Neural cell (in vitro differentiated cells): Measurements from ENCODE around the gene TMEM245. TPM values are rescaled to one million over a fixed set of nuclear protein-coding genes. Genes with fewer than 3 reads are reported as not detected.

Experiments used
- H2AFZ ChIP-seq: fragments of 200-600, 300-800 bp; sonication (generic), shearing (Covaris generic); 2 replicates; pipeline ENCODE4 v1.6.0; 2014; ENCODE audit warnings: low read depth, mild to moderate bottlenecking, antibody characterized with exemption, low read length, moderate library complexity
- H3F3A ChIP-seq: fragments of 200-600 bp; shearing (Covaris generic); 2 replicates; pipeline ENCODE4 v1.6.1; 2016; ENCODE audit warnings: mild to moderate bottlenecking, moderate library complexity, mixed read lengths, antibody characterized with exemption, low read length; ENCODE audit not compliant: insufficient read depth, poor library complexity, severe bottlenecking
- H3K27ac ChIP-seq: fragments of 200-600, 300-800 bp; sonication (generic), shearing (Covaris generic); 2 replicates; pipeline ENCODE4 v1.5.1; 2014; ENCODE audit warnings: mild to moderate bottlenecking, low read length, moderate library complexity
- H3K27me3 ChIP-seq: fragments of 300-800, 200-600 bp; sonication (generic), shearing (Covaris generic); 2 replicates; pipeline ENCODE4 v1.6.0; 2014; ENCODE audit warnings: mild to moderate bottlenecking, low read depth, low read length, moderate library complexity; ENCODE audit not compliant: insufficient read depth
- H3K36me3 ChIP-seq: fragments of 300-800, 200-600 bp; sonication (generic), shearing (Covaris generic); 2 replicates; pipeline ENCODE4 v1.5.1; 2014; ENCODE audit warnings: mild to moderate bottlenecking, antibody characterized with exemption, low read length, moderate library complexity; ENCODE audit not compliant: insufficient read depth
- H3K4me2 ChIP-seq: fragments of 300-800, 200-600 bp; sonication (generic), shearing (Covaris generic); 2 replicates; pipeline ENCODE4 v1.6.0; 2014; ENCODE audit warnings: mild to moderate bottlenecking, low read length
- H3K4me3 ChIP-seq: fragments of 300-800, 200-600 bp; sonication (generic), shearing (Covaris generic); 2 replicates; pipeline ENCODE4 v1.5.1; 2014; ENCODE audit warnings: mild to moderate bottlenecking, low read length, moderate library complexity
- H3K79me2 ChIP-seq: fragments of 200-600 bp; shearing (Covaris generic); replicated peaks from 2 replicates; pipeline ENCODE4 v1.6.0; 2014; ENCODE audit warnings: mild to moderate bottlenecking, low read length, moderate library complexity; ENCODE audit not compliant: insufficient read depth
- H3K9ac ChIP-seq: fragments of 300-800, 200-600 bp; sonication (generic), shearing (Covaris generic); 2 replicates; pipeline ENCODE4 v1.6.1; 2016; ENCODE audit warnings: mild to moderate bottlenecking, low read length, mixed read lengths
- H3K9me2 ChIP-seq: fragments of 200-600 bp; shearing (Covaris generic); 2 replicates; pipeline ENCODE4 v1.6.1; 2016; ENCODE audit warnings: mild to moderate bottlenecking, low read length, mixed read lengths; ENCODE audit not compliant: insufficient read depth
- H3K9me3 ChIP-seq: fragments of 200-600, 300-800 bp; sonication (generic), shearing (Covaris generic); 2 replicates; pipeline ENCODE4 v1.6.1; 2016; ENCODE audit warnings: mild to moderate bottlenecking, mixed run types, low read length, moderate library complexity, mixed read lengths
- H4K20me1 ChIP-seq: fragments of 200-600 bp; shearing (Covaris generic); 2 replicates; pipeline ENCODE4 v1.6.1; 2016; ENCODE audit warnings: mild to moderate bottlenecking, mixed run types; ENCODE audit not compliant: insufficient read depth
- EP300 ChIP-seq: fragments of 450-650 bp; conservative IDR thresholded peaks from 2 replicates; pipeline ENCODE4 v1.6.1; 2014; ENCODE audit warnings: antibody characterized with exemption, mild to moderate bottlenecking, moderate library complexity; ENCODE audit not compliant: poor library complexity, severe bottlenecking
- EZH2 ChIP-seq: fragments of 200-600, 300-800 bp; shearing (Covaris generic), sonication (generic); IDR thresholded peaks from 2 replicates; pipeline ENCODE4 v1.6.1; 2014; ENCODE audit warnings: antibody characterized with exemption, low read length, borderline replicate concordance, mild to moderate bottlenecking; ENCODE audit not compliant: insufficient read depth, poor library complexity, severe bottlenecking
- MXI1 ChIP-seq: fragments of 450-650 bp; conservative IDR thresholded peaks from 2 replicates; pipeline ENCODE4 v1.6.1; 2014; ENCODE audit warnings: antibody characterized with exemption, mild to moderate bottlenecking; ENCODE audit not compliant: poor library complexity, severe bottlenecking
- POLR2AphosphoS5 ChIP-seq: IDR thresholded peaks from 2 replicates; pipeline ENCODE4 v1.6.1; 2012
- RAD21 ChIP-seq: fragments of 450-650 bp; conservative IDR thresholded peaks from 2 replicates; pipeline ENCODE4 v1.6.1; 2014; ENCODE audit warnings: antibody characterized with exemption, mild to moderate bottlenecking, moderate library complexity
- SMC3 ChIP-seq: fragments of 450-650 bp; conservative IDR thresholded peaks from 2 replicates; pipeline ENCODE4 v1.6.1; 2014; ENCODE audit warnings: antibody characterized with exemption, mild to moderate bottlenecking, moderate library complexity; ENCODE audit not compliant: poor library complexity
- TAF1 ChIP-seq: IDR thresholded peaks from 2 replicates; pipeline ENCODE4 v1.6.1; 2012; ENCODE audit warnings: low read depth
- polyA plus RNA-seq: library from polyadenylated mRNA; depleted of rRNA; stranded (reverse); fragments of >200 nt; gene quantifications from 2 replicates; pipeline ENCODE4 v1.2.3, GENCODE V29; 2014
- TF ChIP-seq, protein P1 (sequence below): IDR thresholded peaks from 2 replicates; pipeline ENCODE4 v1.6.1; 2012; ENCODE audit warnings: borderline replicate concordance
- TF ChIP-seq, protein P2 (sequence below): fragments of 450-650 bp; IDR thresholded peaks from 2 replicates; pipeline ENCODE4 v1.5.1; 2014; ENCODE audit warnings: antibody characterized with exemption, mild to moderate bottlenecking, moderate library complexity; ENCODE audit not compliant: poor library complexity, severe bottlenecking

The TMEM245 gene
- polyA plus RNA-seq, 1 donor from 2014 or later = 32.1 TPM

DNA sequence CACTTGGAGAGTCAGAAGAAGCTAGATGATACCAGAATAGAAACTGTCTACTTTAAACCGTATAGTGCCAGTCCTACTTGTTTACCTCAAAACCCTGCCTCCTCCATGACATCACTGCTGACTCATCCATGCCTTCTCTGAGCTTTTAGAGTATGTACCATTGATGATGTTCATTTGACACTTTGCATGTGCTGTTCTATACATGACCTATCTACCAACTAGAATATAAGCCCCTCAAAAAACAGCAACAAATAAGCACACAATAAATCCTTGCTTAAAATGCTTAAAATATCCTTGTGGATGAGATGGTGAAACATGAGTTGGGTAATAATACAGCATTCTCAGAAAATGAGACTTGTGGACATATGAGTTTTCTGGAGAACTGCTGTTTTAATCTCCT is 109.0 kb downstream of the TMEM245 start:
- Histone ChIP-seq H3K27ac (no peak overlapping the region), H3K79me2 (peaks cover 28% of the 10 kb centered on the region), H3K27me3 (no peaks in the 10 kb centered on the region), H3K9ac (no peak overlapping the region), H3K9me3 (no peaks in the 10 kb centered on the region), H3K4me2 (no peak overlapping the region), H2AFZ (no peak overlapping the region), H3K36me3 (no peaks in the 10 kb centered on the region), H3K4me3 (no peak overlapping the region), H3K9me2 (no peaks in the 10 kb centered on the region), H3F3A (peaks cover 3% of the 10 kb centered on the region), H4K20me1 (no peaks in the 10 kb centered on the region)
- TF ChIP-seq RAD21 = no peak
- no peak for TF ChIP-seq EZH2
- TF ChIP-seq TAF1 = no peak
- TF ChIP-seq POLR2AphosphoS5 = no peak
- TF ChIP-seq, protein P1, sequence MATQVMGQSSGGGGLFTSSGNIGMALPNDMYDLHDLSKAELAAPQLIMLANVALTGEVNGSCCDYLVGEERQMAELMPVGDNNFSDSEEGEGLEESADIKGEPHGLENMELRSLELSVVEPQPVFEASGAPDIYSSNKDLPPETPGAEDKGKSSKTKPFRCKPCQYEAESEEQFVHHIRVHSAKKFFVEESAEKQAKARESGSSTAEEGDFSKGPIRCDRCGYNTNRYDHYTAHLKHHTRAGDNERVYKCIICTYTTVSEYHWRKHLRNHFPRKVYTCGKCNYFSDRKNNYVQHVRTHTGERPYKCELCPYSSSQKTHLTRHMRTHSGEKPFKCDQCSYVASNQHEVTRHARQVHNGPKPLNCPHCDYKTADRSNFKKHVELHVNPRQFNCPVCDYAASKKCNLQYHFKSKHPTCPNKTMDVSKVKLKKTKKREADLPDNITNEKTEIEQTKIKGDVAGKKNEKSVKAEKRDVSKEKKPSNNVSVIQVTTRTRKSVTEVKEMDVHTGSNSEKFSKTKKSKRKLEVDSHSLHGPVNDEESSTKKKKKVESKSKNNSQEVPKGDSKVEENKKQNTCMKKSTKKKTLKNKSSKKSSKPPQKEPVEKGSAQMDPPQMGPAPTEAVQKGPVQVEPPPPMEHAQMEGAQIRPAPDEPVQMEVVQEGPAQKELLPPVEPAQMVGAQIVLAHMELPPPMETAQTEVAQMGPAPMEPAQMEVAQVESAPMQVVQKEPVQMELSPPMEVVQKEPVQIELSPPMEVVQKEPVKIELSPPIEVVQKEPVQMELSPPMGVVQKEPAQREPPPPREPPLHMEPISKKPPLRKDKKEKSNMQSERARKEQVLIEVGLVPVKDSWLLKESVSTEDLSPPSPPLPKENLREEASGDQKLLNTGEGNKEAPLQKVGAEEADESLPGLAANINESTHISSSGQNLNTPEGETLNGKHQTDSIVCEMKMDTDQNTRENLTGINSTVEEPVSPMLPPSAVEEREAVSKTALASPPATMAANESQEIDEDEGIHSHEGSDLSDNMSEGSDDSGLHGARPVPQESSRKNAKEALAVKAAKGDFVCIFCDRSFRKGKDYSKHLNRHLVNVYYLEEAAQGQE = no peak
- TF ChIP-seq SMC3 = no peak
- no peak for TF ChIP-seq MXI1
- TF ChIP-seq EP300 = no peak
- TF ChIP-seq, protein P2, sequence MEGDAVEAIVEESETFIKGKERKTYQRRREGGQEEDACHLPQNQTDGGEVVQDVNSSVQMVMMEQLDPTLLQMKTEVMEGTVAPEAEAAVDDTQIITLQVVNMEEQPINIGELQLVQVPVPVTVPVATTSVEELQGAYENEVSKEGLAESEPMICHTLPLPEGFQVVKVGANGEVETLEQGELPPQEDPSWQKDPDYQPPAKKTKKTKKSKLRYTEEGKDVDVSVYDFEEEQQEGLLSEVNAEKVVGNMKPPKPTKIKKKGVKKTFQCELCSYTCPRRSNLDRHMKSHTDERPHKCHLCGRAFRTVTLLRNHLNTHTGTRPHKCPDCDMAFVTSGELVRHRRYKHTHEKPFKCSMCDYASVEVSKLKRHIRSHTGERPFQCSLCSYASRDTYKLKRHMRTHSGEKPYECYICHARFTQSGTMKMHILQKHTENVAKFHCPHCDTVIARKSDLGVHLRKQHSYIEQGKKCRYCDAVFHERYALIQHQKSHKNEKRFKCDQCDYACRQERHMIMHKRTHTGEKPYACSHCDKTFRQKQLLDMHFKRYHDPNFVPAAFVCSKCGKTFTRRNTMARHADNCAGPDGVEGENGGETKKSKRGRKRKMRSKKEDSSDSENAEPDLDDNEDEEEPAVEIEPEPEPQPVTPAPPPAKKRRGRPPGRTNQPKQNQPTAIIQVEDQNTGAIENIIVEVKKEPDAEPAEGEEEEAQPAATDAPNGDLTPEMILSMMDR = no peak

DNA sequence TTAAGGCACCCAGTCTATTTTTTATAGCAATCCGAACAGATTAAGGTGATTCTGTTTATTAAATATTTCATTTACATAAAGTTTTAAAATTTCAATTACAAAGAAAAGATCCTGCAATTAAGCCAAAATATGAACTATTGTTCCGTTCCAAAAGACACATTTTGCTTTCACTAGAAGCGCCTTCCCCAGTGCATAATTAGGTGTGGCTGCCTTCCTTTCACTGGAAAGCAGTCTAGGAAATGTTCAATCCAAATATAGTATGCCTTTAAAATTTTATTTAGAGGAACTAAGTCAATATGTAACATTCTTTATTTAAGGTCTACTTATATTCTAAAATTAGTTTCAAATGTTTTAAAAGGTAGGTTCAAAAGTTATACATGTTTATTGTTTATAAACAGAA is 114.1 kb downstream of the TMEM245 start:
- Histone ChIP-seq H3K9me3 (peaks cover 3% of the 10 kb centered on the region), H2AFZ (no peak overlapping the region), H3K36me3 (no peaks in the 10 kb centered on the region), H3K4me3 (no peak overlapping the region), H3K79me2 (peaks cover 32% of the 10 kb centered on the region), H3K27me3 (no peaks in the 10 kb centered on the region), H3K27ac (no peak overlapping the region), H3K9ac (no peak overlapping the region), H3F3A (no peaks in the 10 kb centered on the region), H3K4me2 (no peak overlapping the region), H3K9me2 (no peaks in the 10 kb centered on the region), H4K20me1 (no peaks in the 10 kb centered on the region)
- TF ChIP-seq MXI1 = no peak
- no peak for TF ChIP-seq POLR2AphosphoS5
- TF ChIP-seq, protein P1 = no peak
- no peak for TF ChIP-seq EZH2
- TF ChIP-seq SMC3 = no peak
- TF ChIP-seq, protein P2 = no peak
- TF ChIP-seq EP300 = no peak
- no peak for TF ChIP-seq TAF1
